IMR-90 (cell line): ENCODE measurements around the gene RNFT2.

Source experiments
- CEBPB ChIP-seq: IDR thresholded peaks from 2 replicates; pipeline ENCODE4 v1.6.1; 2012; ENCODE audit warnings: low read depth, low read length, improper control_type of control experiment
- CHD1 ChIP-seq: IDR thresholded peaks from 2 replicates; pipeline ENCODE4 v1.6.1; 2012; ENCODE audit warnings: low read depth, low read length, improper control_type of control experiment
- FOS ChIP-seq: fragments of 150-350 bp; IDR thresholded peaks from 2 replicates; pipeline ENCODE4 v1.6.1; 2016; ENCODE audit warnings: low read depth, low read length
- MAFK ChIP-seq: IDR thresholded peaks from 2 replicates; pipeline ENCODE4 v1.6.1; 2012; ENCODE audit warnings: low read depth, low read length, improper control_type of control experiment
- MAZ ChIP-seq: IDR thresholded peaks from 2 replicates; pipeline ENCODE4 v1.6.1; 2012; ENCODE audit warnings: low read depth, mild to moderate bottlenecking, low read length, improper control_type of control experiment, moderate library complexity, borderline replicate concordance
- MXI1 ChIP-seq: IDR thresholded peaks from 2 replicates; pipeline ENCODE4 v1.6.1; 2012; ENCODE audit warnings: low read depth, mild to moderate bottlenecking, low read length, moderate library complexity, borderline replicate concordance
- POLR2A ChIP-seq: IDR thresholded peaks from 2 replicates; pipeline ENCODE4 v1.6.1; 2012; ENCODE audit warnings: mild to moderate bottlenecking, low read depth, low read length
- RAD21 ChIP-seq: IDR thresholded peaks from 2 replicates; pipeline ENCODE4 v1.6.1; 2012; ENCODE audit warnings: low read length, improper control_type of control experiment
- RCOR1 ChIP-seq: IDR thresholded peaks from 2 replicates; pipeline ENCODE4 v1.6.1; 2012; ENCODE audit warnings: mild to moderate bottlenecking, low read length, improper control_type of control experiment; ENCODE audit not compliant: insufficient replicate concordance
- RFX5 ChIP-seq: IDR thresholded peaks from 2 replicates; pipeline ENCODE4 v1.8.0; 2012; ENCODE audit warnings: low read depth, mild to moderate bottlenecking, low read length, moderate library complexity
- SMC3 ChIP-seq: fragments of 150-350 bp; IDR thresholded peaks from 2 replicates; pipeline ENCODE4 v1.6.1; 2016; ENCODE audit warnings: low read depth, mild to moderate bottlenecking, antibody characterized with exemption, low read length, moderate library complexity
- TF ChIP-seq, protein P1 (sequence below): conservative IDR thresholded peaks from 2 replicates; pipeline ENCODE4 v1.5.1; 2012; ENCODE audit warnings: mild to moderate bottlenecking, low read depth, low read length, improper control_type of control experiment
- TF ChIP-seq, protein P2 (sequence below): fragments of 150-350 bp; IDR thresholded peaks from 2 replicates; pipeline ENCODE4 v1.6.1; 2017; ENCODE audit warnings: mild to moderate bottlenecking, antibody characterized with exemption, low read length, low read depth

DNA sequence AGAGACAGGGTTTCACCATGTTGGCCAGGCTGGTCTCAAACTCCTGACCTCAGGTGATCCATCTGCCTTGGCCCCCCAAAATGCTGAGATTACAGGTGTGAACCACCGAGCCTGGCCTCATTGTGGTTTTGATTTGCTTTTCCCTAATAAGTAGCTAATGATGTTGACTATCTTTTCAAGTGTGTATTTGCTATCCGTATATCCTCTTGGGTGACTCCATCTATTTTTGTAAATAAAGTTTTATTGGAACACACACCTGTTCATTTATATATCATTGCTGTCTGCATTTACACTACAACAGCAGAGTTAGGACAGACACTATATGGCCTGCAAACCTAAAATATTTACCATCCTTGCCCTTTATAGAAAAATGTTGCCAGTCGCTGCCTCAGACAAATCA is 156.8 kb downstream of the RNFT2 start:
- TF ChIP-seq, protein P1, sequence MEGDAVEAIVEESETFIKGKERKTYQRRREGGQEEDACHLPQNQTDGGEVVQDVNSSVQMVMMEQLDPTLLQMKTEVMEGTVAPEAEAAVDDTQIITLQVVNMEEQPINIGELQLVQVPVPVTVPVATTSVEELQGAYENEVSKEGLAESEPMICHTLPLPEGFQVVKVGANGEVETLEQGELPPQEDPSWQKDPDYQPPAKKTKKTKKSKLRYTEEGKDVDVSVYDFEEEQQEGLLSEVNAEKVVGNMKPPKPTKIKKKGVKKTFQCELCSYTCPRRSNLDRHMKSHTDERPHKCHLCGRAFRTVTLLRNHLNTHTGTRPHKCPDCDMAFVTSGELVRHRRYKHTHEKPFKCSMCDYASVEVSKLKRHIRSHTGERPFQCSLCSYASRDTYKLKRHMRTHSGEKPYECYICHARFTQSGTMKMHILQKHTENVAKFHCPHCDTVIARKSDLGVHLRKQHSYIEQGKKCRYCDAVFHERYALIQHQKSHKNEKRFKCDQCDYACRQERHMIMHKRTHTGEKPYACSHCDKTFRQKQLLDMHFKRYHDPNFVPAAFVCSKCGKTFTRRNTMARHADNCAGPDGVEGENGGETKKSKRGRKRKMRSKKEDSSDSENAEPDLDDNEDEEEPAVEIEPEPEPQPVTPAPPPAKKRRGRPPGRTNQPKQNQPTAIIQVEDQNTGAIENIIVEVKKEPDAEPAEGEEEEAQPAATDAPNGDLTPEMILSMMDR, result no peak
- no peak for TF ChIP-seq POLR2A
- TF ChIP-seq MAZ, result no peak
- TF ChIP-seq RAD21, result no peak
- TF ChIP-seq CEBPB, result no peak
- TF ChIP-seq SMC3, result no peak
- no peak for TF ChIP-seq MXI1
- no peak for TF ChIP-seq RCOR1
- TF ChIP-seq RFX5, result no peak
- TF ChIP-seq, protein P2, sequence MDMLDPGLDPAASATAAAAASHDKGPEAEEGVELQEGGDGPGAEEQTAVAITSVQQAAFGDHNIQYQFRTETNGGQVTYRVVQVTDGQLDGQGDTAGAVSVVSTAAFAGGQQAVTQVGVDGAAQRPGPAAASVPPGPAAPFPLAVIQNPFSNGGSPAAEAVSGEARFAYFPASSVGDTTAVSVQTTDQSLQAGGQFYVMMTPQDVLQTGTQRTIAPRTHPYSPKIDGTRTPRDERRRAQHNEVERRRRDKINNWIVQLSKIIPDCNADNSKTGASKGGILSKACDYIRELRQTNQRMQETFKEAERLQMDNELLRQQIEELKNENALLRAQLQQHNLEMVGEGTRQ, result no peak
- TF ChIP-seq CHD1, result no peak
- no peak for TF ChIP-seq FOS
- TF ChIP-seq MAFK, result no peak
